Activated CD4-positive, alpha-beta T cell treated with anti-CD3 and anti-CD28 coated beads, Interleukin-2, Interleukin-4, amounts not matched to agents 100 ng/mL and 50 ng/mL, durations not matched to agents 16 hours and 8 hours (primary cell): Measurements from ENCODE around the gene RPRML.
"Not testable (repeated sequence)": the region's sequence is repeated elsewhere in the genome, so short reads cannot be mapped to it uniquely, and the experiment has no call there.

ENCODE experiments used
- DNase-seq: peaks from one replicate; pipeline ENCODE4 v3.0.0-alpha.2; 2020; ENCODE audit warnings: low spot score

RPRML gene

GRCh38 chr17:46979147-46979863, at the start of gene RPRML:
Gene RPRML, minus strand, starts transcription at chr17:46979253. Its CDS starts 246 bp downstream, at chr17:46979007.
- no peak for DNase-seq

- not testable (repeated sequence) for DNase-seq
Observed at GRCh38 chr17:47016966-47017365, 37.9 kb upstream of the RPRML start.

- no peak for DNase-seq
Observed at GRCh38 chr17:47013341-47013740, 34.3 kb upstream of the RPRML start.

DNA sequence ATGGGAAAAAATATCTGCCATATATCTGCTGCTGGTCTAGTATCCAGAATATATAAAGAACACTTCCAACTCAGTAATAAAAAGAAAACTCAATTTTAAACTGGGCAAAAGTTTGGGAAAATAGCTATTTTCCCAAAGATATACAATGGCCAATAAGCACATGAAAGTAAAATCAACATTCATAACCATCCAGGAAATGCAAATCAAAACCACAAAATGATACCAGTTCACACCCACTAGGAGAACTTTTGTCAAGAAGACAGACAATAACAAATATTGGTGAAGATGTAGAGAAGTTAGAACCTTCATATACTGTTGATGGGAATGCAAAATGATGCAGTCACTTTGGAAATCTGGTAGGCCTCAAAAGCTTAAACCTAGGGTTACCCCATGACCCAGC, 33.4 kb upstream of the RPRML start:
- no peak for DNase-seq

GRCh38 chr17:47009759-47010594, 30.9 kb upstream of the RPRML start:
- DNase-seq, result no peak

GRCh38 chr17:47004906-47005305, 25.9 kb upstream of the RPRML start:
- DNase-seq, result no peak

- DNase-seq, result not testable (repeated sequence)
Observed at GRCh38 chr17:47003864-47004263, 24.8 kb upstream of the RPRML start.

- DNase-seq, result no peak
Observed at GRCh38 chr17:46995841-46996571, 17.0 kb upstream of the RPRML start.

GRCh38 chr17:46994993-46995392, 15.9 kb upstream of the RPRML start:
- DNase-seq, result no peak

- DNase-seq, result no peak
Observed at GRCh38 chr17:46991617-46992016, 12.6 kb upstream of the RPRML start.

- no peak for DNase-seq
Observed at GRCh38 chr17:46989637-46990431, 10.8 kb upstream of the RPRML start.

DNA sequence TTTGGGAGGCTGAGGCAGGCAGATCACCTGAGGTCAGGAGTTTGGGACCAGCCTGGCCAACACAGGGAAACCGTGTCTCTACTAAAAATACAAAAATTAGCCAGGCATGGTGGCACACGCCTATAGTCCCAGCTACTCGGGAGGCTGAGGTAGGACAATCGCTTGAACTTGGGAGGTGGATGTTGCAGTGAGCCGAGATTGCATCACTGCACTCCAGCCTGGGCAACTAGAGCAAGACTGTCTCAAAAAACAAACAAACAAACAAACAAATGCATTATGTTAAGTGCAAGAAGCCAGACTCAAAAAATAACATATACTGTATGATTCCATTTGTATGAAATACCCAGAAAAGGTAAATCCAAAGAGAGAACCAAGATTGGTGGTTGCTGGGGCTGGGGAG, 8.9 kb upstream of the RPRML start:
- DNase-seq, result not testable (repeated sequence)

GRCh38 chr17:46986366-46986765, 7.3 kb upstream of the RPRML start:
- DNase-seq, result no peak

- no peak for DNase-seq
Observed at GRCh38 chr17:46984892-46985291, 5.8 kb upstream of the RPRML start.

DNA sequence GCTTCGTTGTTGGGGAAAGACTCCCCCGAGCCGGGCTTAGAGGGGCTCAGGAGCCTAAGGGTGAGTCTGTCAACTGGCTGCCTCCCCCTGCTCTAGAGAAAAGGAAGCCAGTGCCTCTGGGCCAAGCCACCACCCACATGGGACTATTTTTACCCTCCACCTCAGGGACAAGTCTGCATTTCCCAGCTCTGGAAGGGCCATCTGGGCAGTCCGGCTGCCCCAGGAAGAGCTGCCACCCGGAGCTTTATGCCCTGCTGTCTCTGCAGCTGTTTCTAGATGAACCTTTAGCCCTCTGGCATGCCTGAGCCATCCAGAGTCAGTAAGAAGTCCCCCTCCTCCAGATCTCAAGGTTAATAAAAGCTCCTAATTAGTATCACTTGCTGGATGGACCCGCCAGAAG, 5.3 kb upstream of the RPRML start:
- DNase-seq, result no peak

GRCh38 chr17:46983782-46984181, 4.7 kb upstream of the RPRML start:
- DNase-seq, result no peak

DNA sequence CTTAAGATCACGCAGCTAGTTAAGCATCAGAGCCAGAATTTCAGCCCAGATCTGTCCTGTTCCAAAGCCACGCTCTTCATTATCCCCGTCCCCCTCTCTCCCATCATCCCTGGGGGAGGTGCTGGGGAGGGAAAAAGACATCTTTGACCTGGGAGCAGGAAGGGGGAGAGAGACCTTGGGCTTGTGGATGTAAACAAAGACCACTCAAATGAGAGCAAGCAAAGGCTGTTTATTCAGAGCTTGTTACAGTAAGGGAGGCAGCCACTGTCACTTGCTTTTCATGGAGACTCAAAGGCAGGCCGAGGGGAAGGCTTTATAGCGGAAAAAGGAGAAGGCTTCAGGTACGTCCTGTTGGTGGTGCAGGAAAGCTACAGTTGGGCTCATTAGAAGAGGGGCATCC, 3.5 kb upstream of the RPRML start:
- DNase-seq, result no peak

GRCh38 chr17:46978489-46979146, 435 bp downstream of the RPRML start:
- no peak for DNase-seq

GRCh38 chr17:46977750-46978488, 1.1 kb downstream of the RPRML start:
- no peak for DNase-seq

DNA sequence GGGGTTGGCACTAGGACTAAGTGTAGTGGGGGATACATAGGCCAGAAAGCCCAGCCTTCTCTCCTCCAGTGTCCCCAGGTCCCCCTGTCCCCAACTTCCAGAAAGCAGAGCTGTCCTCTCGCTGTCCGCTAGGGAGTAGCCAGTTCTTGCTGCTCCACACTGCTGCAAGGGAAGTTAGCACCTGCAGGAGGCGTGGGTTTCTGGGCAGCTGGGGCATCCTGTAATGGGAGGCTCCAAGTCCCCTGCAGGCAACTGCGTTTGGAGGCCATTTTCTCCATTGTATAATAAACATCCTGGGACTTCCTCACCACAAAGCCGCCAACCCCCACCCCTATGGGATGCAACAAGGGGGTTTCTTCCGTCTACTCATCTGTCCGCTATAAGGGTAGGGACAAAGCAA, 1.7 kb downstream of the RPRML start:
- no peak for DNase-seq
